Measurements from ENCODE around the gene ANTXR2.

The ANTXR2 gene

DNA sequence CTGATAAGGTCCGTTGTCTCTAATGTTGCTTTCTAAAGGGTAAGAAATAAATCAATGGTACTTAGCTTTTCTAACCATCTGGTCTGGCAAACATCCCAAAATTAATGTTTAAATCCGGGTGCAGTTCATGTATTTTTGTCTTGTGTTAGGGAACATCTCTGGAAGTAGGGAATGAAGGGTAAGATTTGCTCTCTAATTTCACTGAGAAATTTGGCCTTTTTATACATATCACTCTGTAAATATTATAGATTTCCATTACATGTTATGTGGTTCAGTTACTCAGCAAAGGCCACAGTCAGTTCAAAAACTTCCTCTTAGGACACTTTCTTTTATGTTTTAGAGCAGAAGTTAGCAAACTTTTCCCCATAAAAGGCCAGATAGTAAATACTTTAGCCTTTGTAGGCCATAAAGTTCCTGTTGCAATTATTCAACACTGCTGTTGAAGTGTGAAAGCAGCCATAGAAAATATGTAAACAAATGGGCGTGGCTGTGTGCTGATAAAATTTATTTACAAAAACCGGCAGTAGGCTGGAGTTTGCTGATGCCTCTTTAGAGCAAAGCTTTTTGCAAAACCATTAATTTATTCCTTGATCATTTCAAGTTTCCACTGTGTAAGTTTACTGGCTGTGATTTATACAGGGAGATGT is 218.1 kb downstream of the ANTXR2 start:
- DNase-seq = peak; percentile 7

DNA sequence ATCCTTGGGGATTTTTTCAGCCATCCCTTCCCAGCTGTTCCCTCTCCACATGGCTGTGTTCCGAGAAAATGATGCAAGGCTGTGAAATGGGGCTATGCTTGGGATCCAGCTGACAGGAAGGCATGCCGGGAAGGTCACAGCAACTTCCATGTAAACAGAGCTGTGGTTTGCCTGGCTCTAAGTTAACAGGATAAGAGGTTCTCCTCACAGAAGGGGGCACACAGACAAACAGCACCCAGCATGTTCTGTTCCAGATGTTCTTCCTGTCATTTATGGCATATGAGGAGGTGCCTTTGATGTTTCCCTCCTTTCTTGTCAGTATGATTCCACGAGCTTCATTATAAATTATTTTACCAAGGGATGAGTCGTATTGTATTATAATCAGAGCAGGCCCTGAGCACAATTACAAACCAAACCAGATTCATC is 220.7 kb downstream of the ANTXR2 start:
- DNase-seq = peak; percentile 76

GRCh38 chr4:79851625-79852304 is 221.3 kb downstream of the ANTXR2 start:
- peak; percentile 50 for DNase-seq
